GM23248 (cell line): Measurements from ENCODE around the gene ADAMTS6. TPM values are rescaled to one million over a fixed set of nuclear protein-coding genes. Genes with fewer than 3 reads are reported as not detected.

Experiments
- DNase-seq: peaks from one replicate; pipeline ENCODE4 v3.0.0-alpha.2; 2015
- H2AFZ ChIP-seq: fragments of 200-600 bp; sonication (generic); 2 replicates; pipeline ENCODE4 v1.6.1; 2016; ENCODE audit warnings: antibody characterized with exemption
- H3F3A ChIP-seq: fragments of 200-600 bp; sonication (generic); 2 replicates; pipeline ENCODE4 v1.6.1; 2016; ENCODE audit warnings: mild to moderate bottlenecking, antibody characterized with exemption, mixed run types; ENCODE audit not compliant: insufficient read depth
- H3K27ac ChIP-seq: fragments of 200-600 bp; sonication (generic); 2 replicates; pipeline ENCODE4 v1.5.1; 2016; ENCODE audit warnings: mild to moderate bottlenecking
- H3K27me3 ChIP-seq: fragments of 200-600 bp; sonication (generic); replicated peaks from 2 replicates; pipeline ENCODE4 v1.6.1; 2016; ENCODE audit warnings: mild to moderate bottlenecking; ENCODE audit not compliant: insufficient read depth
- H3K36me3 ChIP-seq: fragments of 200-600 bp; sonication (generic); 2 replicates; pipeline ENCODE4 v1.6.1; 2016; ENCODE audit warnings: low read depth, mild to moderate bottlenecking
- H3K4me1 ChIP-seq: fragments of 200-600 bp; sonication (generic); 2 replicates; pipeline ENCODE4 v1.6.1; 2016; ENCODE audit warnings: mild to moderate bottlenecking; ENCODE audit not compliant: insufficient read depth
- H3K4me2 ChIP-seq: fragments of 200-600 bp; sonication (generic); one replicate; pipeline ENCODE4 v1.6.1; 2016; ENCODE audit warnings: mild to moderate bottlenecking; ENCODE audit not compliant: unreplicated experiment
- H3K4me3 ChIP-seq: fragments of 200-600 bp; sonication (generic); 2 replicates; pipeline ENCODE4 v1.5.1; 2016; ENCODE audit warnings: mild to moderate bottlenecking
- H3K79me2 ChIP-seq: fragments of 200-600 bp; sonication (generic); 2 replicates; pipeline ENCODE4 v1.6.1; 2016; ENCODE audit warnings: mild to moderate bottlenecking; ENCODE audit not compliant: insufficient read depth
- H3K9ac ChIP-seq: fragments of 200-600 bp; sonication (generic); 2 replicates; pipeline ENCODE4 v1.6.1; 2016; ENCODE audit warnings: mild to moderate bottlenecking
- H3K9me2 ChIP-seq: fragments of 200-600 bp; sonication (generic); 2 replicates; pipeline ENCODE4 v1.6.1; 2016; ENCODE audit warnings: mixed run types, mild to moderate bottlenecking, moderate library complexity; ENCODE audit not compliant: insufficient read depth
- H3K9me3 ChIP-seq: fragments of 200-600 bp; sonication (generic); one replicate; pipeline ENCODE4 v1.6.1; 2017; ENCODE audit warnings: low read depth
- H4K20me1 ChIP-seq: fragments of 200-600 bp; sonication (generic); 2 replicates; pipeline ENCODE4 v1.6.0; 2016; ENCODE audit not compliant: insufficient read depth
- EZH2 ChIP-seq: fragments of 200-600 bp; sonication (generic); IDR thresholded peaks from 2 replicates; pipeline ENCODE4 v1.6.1; 2018; ENCODE audit warnings: antibody characterized with exemption, mild to moderate bottlenecking; ENCODE audit not compliant: insufficient read depth, poor library complexity, severe bottlenecking
- EZH2phosphoT487 ChIP-seq: fragments of 200-600 bp; sonication (generic); IDR thresholded peaks from 2 replicates; pipeline ENCODE4 v1.6.1; 2018; ENCODE audit warnings: antibody characterized with exemption, moderate library complexity, mild to moderate bottlenecking, low read depth; ENCODE audit not compliant: insufficient read depth
- WGBS, 2 experiments: methylation state at CpG; one replicate each; pipeline ENCODE4 v1.1.6; 2015 to 2017; ENCODE audit warnings: low lambda C conversion rate in 2 of 2, low coverage in 1 of 2; ENCODE audit errors: missing lambda C conversion rate in 2 of 2; 5-methylcytosine and 5-hydroxymethylcytosine counted together
- in situ Hi-C: fragments of 300-500 bp; cut with MboI; formaldehyde crosslinking; loops from 2 replicates; pipeline ENCODE4 v1.15.0; 2020
- polyA plus RNA-seq: library from polyadenylated mRNA; unstranded; fragments of >200 nt; fragmentation: Nextera tagmentation; extraction: Ambion mirVana; gene quantifications from 2 replicates; pipeline ENCODE4 v1.2.1, GENCODE V29; 2016
- total RNA-seq: library from RNA; depleted of rRNA; stranded (reverse); fragments of >200 nt; shearing (Covaris generic); gene quantifications from 2 replicates; pipeline ENCODE4 v1.2.3, GENCODE V29; 2014

The ADAMTS6 gene
- total and polyA plus RNA-seq, 2 experiments from 2014 or later, result 10.1 to 76.0 TPM

DNA sequence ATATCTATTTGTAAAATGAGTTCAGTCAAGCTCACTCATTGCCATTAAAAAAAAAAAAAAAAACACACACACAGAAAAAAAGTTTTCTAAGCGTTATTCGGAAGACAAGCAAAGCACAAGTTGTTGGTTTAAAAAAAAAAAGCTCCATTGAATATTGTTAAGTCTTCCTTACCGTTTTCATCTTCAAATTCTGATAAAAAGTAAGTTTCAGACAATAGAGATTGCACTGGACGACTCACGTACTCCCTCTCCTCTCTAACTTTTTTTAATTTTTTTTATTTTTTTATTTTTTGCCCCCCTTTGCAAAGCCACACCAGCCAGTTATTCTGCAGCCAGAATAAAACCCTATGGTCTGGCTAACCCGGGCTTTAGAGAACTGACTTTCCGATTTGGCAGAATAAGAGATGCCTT is 544 bp downstream of the ADAMTS6 start:
- in situ Hi-C loops, result loop anchor here (5.0 to 25.0 kb wide), 4 partner anchors 386 to 844 kb away; no protein-coding TSS in a partner anchor
- TF ChIP-seq EZH2 (no peak), EZH2phosphoT487 (no peak)
- H3K4me2 ChIP-seq, result peak overlapping the region; percentile 100
- peak overlapping the region; percentile 96 for H3K27ac ChIP-seq
- peaks cover 44% of the 10 kb centered on the region for H3F3A ChIP-seq
- peak overlapping the region; percentile 92 for H3K9ac ChIP-seq
- peak overlapping the region; percentile 99 for H3K4me3 ChIP-seq
- no peaks in the 10 kb centered on the region for H3K9me3 ChIP-seq
- peaks cover 54% of the 10 kb centered on the region for H3K79me2 ChIP-seq
- no peaks in the 10 kb centered on the region for H3K27me3 ChIP-seq
- 0 to 1% methylated on average over 7 of the region's 7 CpGs for WGBS, 2 experiments
- H3K36me3 ChIP-seq, result no peaks in the 10 kb centered on the region
- peak overlapping the region; percentile 67 for H2AFZ ChIP-seq
- peaks cover 32% of the 10 kb centered on the region for H3K4me1 ChIP-seq
- H4K20me1 ChIP-seq, result no peaks in the 10 kb centered on the region
- peak; percentile 44 for DNase-seq
- no peaks in the 10 kb centered on the region for H3K9me2 ChIP-seq

DNA sequence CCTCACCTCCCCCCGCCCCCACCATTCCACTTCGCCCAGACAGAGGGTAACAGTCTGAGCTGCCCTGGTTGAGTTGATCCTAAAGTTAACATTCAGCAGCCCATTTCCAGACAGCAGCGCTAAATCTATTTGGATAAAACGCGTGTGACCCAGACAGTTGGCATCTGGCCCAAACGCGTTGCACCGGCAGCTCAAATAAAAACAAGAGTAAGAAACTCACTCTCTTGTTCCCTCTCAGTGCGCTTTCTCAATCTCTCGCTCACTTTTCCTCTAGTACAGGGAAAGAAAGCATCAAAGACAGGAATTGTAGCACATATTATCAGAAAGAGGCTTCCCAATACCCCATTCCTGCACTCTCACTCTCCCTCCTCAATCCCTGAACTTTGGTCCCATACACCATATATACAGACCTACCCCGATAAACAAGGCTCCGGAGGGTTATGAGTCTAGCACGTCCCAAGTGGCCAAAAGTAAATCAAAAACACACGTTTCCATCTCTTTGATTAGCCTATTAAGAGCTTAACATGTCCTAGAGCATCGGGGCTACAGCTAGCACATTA is 1.3 kb downstream of the ADAMTS6 start:
- Histone ChIP-seq H3K9me2 (no peaks in the 10 kb centered on the region), H4K20me1 (no peaks in the 10 kb centered on the region), H3K4me2 (peak overlapping the region; percentile 100), H3K4me1 (peaks cover 33% of the 10 kb centered on the region), H3F3A (peaks cover 44% of the 10 kb centered on the region), H3K4me3 (peak overlapping the region; percentile 99), H3K36me3 (no peaks in the 10 kb centered on the region), H3K27me3 (no peaks in the 10 kb centered on the region), H3K27ac (peak overlapping the region; percentile 96), H3K9ac (peak overlapping the region; percentile 92), H3K9me3 (no peaks in the 10 kb centered on the region), H3K79me2 (peaks cover 62% of the 10 kb centered on the region), H2AFZ (peak overlapping the region; percentile 67)
- 0 to 1% methylated on average over 15 of the region's 15 CpGs for WGBS, 2 experiments
- in situ Hi-C loops, result loop anchor here (5.0 to 25.0 kb wide), 4 partner anchors 386 to 843 kb away; no protein-coding TSS in a partner anchor
- TF ChIP-seq EZH2phosphoT487 (no peak), EZH2 (no peak)
- DNase-seq, result peak; percentile 84

DNA sequence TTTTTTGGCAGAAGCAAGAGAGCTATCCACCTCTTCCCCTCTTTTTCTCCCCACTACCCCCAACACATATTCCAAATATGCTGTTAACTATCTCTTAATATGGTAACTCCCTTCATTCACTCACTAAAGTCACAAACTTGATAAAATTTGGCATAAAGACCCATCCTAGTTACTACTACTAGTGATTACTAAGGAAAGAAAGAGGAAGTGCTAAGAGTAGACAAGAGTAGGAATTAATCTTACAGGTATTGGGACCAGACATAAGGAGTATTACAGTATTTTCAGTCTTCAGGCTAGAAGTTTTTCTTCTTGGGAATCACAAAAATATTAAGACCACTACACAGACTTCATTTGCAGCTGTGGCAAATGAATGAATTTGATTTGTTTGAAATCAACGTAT is 2.2 kb downstream of the ADAMTS6 start:
- Histone ChIP-seq H3K9me2 (no peaks in the 10 kb centered on the region), H3K36me3 (no peaks in the 10 kb centered on the region), H3K9me3 (no peaks in the 10 kb centered on the region), H3K4me2 (peak overlapping the region; percentile 100), H4K20me1 (no peaks in the 10 kb centered on the region), H3K27me3 (no peaks in the 10 kb centered on the region), H3K9ac (peak overlapping the region; percentile 92), H3K4me1 (peaks cover 42% of the 10 kb centered on the region), H3K27ac (peak overlapping the region; percentile 96), H3F3A (peaks cover 44% of the 10 kb centered on the region), H3K79me2 (peaks cover 70% of the 10 kb centered on the region), H3K4me3 (peak overlapping the region; percentile 99), H2AFZ (peak overlapping the region; percentile 67; the same call in 1 of the 2 replicates)
- WGBS, 2 experiments, result 0% methylated on average over 1 of the region's 1 CpG
- in situ Hi-C loops, result loop anchor here (25.0 kb wide), 1 partner anchor 842 kb away; no protein-coding TSS in a partner anchor
- TF ChIP-seq EZH2phosphoT487 (no peak), EZH2 (no peak)
- no peak for DNase-seq

DNA sequence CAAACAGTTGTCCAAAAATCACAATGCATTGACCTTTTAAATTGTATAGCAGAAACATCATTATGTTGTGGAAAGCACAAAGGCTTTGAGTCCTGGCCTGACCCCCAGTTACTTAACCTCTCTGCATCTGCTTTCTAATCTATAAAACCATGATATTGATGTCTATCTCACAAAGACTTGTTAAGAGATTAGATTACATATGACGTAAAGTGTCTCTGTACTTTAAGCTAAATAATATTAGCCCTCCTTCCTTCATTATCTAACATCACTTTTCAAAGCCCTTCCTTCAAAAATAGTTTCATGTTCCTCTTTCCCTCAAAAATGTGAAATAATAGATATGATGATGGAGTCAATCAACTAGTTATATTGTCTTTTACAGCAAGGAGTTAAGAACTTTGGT is 3.4 kb downstream of the ADAMTS6 start:
- Histone ChIP-seq H3F3A (peaks cover 40% of the 10 kb centered on the region), H3K27me3 (no peaks in the 10 kb centered on the region), H3K4me1 (peaks cover 51% of the 10 kb centered on the region), H3K79me2 (peaks cover 82% of the 10 kb centered on the region), H3K9me3 (no peaks in the 10 kb centered on the region), H4K20me1 (no peaks in the 10 kb centered on the region), H3K4me2 (peak overlapping the region; percentile 100), H3K4me3 (peak overlapping the region; percentile 99), H3K27ac (peak overlapping the region; percentile 96), H3K9ac (peak overlapping the region; percentile 92), H2AFZ (no peak overlapping the region), H3K36me3 (peaks cover 4% of the 10 kb centered on the region; the same call in 1 of the 2 replicates), H3K9me2 (no peaks in the 10 kb centered on the region)
- 92 to 97% methylated on average over 1 of the region's 1 CpG for WGBS, 2 experiments
- no peak for DNase-seq
- TF ChIP-seq EZH2 (no peak), EZH2phosphoT487 (no peak)
- in situ Hi-C loops, result loop anchor here (25.0 kb wide), 1 partner anchor 841 kb away; no protein-coding TSS in a partner anchor
